Fibroblast of the conjunctiva (primary cell): ENCODE data around the gene CEP41.

Experiments used
- DNase-seq: peaks from one replicate; pipeline ENCODE4 v3.0.0-alpha.2; 2010; ENCODE audit warnings: low read depth

The CEP41 gene

GRCh38 chr7:130350945-130351790 lies 89.6 kb downstream of the CEP41 start:
- DNase-seq, result no peak

DNA sequence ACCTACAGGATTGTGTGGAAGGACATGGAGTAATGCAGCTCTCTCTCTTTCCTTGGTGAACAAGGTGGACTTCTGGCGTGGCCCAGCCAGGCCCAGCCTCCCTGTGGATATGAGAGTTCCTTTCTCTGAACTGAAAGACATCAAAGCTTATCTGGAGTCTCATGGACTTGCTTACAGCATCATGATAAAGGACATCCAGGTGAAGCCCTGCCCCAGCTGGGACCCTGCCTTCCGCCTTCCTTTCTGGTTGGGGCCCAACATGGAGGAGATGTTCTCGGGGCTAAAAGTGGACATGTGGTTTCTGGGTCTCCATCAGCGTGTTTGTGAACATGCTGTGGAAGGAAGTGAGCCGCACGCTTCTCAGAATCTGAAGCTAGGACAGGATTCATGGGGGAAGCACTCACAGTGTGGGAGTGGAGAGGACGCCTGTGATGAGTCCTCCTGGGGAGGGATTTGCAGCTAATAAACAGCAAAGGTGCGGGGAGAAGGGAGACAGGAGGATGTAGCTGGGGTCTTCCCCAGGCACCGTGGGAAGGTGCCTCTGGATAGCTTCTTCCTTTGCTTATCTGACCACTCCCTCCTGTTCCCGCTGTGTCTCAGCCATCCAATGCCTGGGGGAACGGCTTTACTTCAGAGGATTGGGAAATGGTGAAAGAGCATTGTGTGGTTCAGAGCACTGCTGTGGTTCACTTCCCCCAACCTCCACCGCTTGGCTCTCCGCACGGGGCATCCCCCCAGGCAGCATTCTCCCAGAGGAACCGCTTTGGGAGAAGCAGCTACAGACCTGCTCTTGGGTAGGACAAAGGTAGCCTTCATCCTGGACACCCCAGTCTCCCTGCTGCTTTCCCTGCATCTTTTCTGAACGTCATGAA lies 90.7 kb downstream of the CEP41 start:
- no peak for DNase-seq

DNA sequence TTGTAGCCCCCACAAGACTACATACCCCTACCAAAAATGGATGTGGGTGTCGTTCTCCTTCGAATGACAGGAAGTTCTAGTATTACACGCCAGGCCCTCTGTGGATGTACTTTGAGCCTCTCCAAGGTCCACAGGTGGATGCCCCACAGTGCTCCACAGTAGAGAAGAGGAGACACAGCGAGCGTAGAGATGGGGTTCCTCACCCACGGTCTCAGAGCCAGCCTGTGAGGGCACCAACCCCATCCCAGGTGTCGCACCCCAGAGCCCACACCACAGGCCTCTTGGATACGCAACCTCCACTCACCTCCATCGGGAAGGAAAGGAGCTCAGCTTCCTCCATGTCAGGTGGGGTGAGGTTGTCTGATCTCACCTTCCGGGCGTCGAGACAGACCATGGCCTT lies 93.9 kb downstream of the CEP41 start:
- no peak for DNase-seq

- no peak for DNase-seq
Measured at GRCh38 chr7:130346177-130346905, 94.5 kb downstream of the CEP41 start.

DNA sequence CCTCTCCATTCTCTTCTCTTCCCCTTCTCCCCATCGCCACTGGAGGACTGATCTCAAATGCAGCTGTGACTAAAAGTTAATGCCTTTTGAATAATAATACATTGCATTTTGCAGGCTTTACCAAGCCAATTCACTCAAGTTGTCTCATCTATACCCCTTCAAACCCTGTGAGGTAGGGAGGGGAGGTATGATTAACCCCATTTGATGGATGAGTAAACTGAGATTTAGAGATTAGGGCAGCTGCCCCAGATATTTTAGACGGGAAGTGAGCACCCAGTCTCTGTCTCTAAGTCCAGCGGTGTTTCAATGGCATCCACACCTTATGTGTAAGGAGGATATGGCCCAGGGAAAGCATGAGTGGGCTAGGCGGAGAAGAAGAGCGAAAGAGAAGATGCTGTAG lies 95.1 kb downstream of the CEP41 start:
- DNase-seq, result no peak

- no peak for DNase-seq
Measured at GRCh38 chr7:130345136-130345535, 95.7 kb downstream of the CEP41 start.

GRCh38 chr7:130344271-130344866 lies 96.4 kb downstream of the CEP41 start, which contains the start of gene CPA5:
Gene CPA5, plus strand, starts transcription at chr7:130344816. Its CDS starts 1,670 bp downstream, at chr7:130346486.
- DNase-seq, result no peak
